ENCODE measurements around the gene CREB3L1.

CREB3L1 gene

DNA sequence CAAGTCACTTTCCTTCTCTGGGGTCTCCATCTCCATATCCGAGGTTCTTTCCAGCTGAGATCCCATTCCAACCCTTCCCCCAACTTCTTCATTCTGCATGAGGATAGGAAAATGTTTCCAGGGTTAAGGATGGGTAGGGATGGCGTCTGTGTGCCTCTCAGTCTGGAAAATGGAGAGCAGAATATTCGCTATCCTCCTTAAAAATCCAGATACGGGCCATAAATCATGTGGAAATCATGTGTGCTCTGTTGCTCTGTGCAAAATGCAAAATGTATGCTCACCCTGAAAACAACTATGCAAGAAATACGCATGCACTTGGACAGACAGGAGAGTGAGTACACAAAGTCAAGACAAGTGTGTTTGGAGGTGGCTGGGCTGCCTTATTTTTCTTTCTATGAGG is 3.2 kb downstream of the CREB3L1 start:
- TF ChIP-seq ZBTB7A (IDR thresholded peaks at IDR 0.05; ENCODE audit: low read depth) (no peak), EP300 (IDR thresholded peaks at IDR 0.05; ENCODE audit: borderline replicate concordance) (no peak), CREB1 (IDR thresholded peaks at IDR 0.05; ENCODE audit: low read depth) (no peak), FOXM1 (IDR thresholded peaks at IDR 0.05; ENCODE audit: borderline replicate concordance, low read depth) (no peak), TEAD4 (IDR thresholded peaks at IDR 0.05) (no peak), NFIC (IDR thresholded peaks at IDR 0.05) (no peak), YY1 (IDR thresholded peaks at IDR 0.05; ENCODE audit: low read depth) (no peak), RAD21 (IDR thresholded peaks at IDR 0.05; ENCODE audit: low read depth) (no peak), TCF12 (IDR thresholded peaks at IDR 0.05; ENCODE audit: low read depth) (no peak)
- TF ChIP-seq, protein P1, sequence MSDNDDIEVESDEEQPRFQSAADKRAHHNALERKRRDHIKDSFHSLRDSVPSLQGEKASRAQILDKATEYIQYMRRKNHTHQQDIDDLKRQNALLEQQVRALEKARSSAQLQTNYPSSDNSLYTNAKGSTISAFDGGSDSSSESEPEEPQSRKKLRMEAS (IDR thresholded peaks at IDR 0.05): no peak
- TF ChIP-seq, protein P2, sequence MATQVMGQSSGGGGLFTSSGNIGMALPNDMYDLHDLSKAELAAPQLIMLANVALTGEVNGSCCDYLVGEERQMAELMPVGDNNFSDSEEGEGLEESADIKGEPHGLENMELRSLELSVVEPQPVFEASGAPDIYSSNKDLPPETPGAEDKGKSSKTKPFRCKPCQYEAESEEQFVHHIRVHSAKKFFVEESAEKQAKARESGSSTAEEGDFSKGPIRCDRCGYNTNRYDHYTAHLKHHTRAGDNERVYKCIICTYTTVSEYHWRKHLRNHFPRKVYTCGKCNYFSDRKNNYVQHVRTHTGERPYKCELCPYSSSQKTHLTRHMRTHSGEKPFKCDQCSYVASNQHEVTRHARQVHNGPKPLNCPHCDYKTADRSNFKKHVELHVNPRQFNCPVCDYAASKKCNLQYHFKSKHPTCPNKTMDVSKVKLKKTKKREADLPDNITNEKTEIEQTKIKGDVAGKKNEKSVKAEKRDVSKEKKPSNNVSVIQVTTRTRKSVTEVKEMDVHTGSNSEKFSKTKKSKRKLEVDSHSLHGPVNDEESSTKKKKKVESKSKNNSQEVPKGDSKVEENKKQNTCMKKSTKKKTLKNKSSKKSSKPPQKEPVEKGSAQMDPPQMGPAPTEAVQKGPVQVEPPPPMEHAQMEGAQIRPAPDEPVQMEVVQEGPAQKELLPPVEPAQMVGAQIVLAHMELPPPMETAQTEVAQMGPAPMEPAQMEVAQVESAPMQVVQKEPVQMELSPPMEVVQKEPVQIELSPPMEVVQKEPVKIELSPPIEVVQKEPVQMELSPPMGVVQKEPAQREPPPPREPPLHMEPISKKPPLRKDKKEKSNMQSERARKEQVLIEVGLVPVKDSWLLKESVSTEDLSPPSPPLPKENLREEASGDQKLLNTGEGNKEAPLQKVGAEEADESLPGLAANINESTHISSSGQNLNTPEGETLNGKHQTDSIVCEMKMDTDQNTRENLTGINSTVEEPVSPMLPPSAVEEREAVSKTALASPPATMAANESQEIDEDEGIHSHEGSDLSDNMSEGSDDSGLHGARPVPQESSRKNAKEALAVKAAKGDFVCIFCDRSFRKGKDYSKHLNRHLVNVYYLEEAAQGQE (IDR thresholded peaks at IDR 0.05; ENCODE audit: low read depth): no peak

DNA sequence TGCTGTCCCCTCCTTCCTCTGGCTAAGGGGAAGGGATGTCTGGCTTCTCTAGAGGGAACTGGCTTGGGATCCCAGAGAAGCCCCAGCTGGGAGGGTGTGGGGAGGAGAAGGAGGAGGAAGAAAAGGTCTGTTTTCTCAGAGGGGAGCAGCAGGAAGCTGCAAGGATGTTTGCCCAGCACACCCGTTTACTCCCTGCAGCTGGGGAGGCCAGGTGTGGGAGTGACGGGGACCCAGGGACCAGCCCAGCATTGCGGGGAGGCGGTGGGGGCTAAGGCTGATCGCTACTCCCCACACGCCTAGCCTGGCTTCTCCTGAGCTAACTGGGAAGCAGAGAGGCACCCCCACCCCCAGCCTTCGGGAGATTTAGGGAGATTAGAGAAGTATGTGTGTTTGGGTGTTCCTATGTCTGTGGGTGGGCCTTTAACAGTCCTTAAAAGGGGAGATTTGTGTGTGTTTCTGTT is 3.9 kb downstream of the CREB3L1 start:
- TF ChIP-seq CREB1 (IDR thresholded peaks at IDR 0.05; ENCODE audit: low read depth) (no peak), RAD21 (IDR thresholded peaks at IDR 0.05; ENCODE audit: low read depth) (no peak), EP300 (IDR thresholded peaks at IDR 0.05; ENCODE audit: borderline replicate concordance) (no peak), CEBPB (IDR thresholded peaks at IDR 0.05) (no peak), FOXM1 (IDR thresholded peaks at IDR 0.05; ENCODE audit: borderline replicate concordance, low read depth) (no peak), EGR1 (IDR thresholded peaks at IDR 0.05) (no peak), TCF12 (IDR thresholded peaks at IDR 0.05; ENCODE audit: low read depth) (no peak), TAF1 (IDR thresholded peaks at IDR 0.05; ENCODE audit: low read depth) (no peak), NFIC (IDR thresholded peaks at IDR 0.05) (no peak), TEAD4 (IDR thresholded peaks at IDR 0.05) (no peak), YY1 (IDR thresholded peaks at IDR 0.05; ENCODE audit: low read depth) (no peak)
- TF ChIP-seq, protein P2 (IDR thresholded peaks at IDR 0.05; ENCODE audit: low read depth): no peak
- TF ChIP-seq, protein P1 (IDR thresholded peaks at IDR 0.05): no peak
- TF ChIP-seq, protein P3, sequence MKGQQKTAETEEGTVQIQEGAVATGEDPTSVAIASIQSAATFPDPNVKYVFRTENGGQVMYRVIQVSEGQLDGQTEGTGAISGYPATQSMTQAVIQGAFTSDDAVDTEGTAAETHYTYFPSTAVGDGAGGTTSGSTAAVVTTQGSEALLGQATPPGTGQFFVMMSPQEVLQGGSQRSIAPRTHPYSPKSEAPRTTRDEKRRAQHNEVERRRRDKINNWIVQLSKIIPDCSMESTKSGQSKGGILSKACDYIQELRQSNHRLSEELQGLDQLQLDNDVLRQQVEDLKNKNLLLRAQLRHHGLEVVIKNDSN (IDR thresholded peaks at IDR 0.05): no peak

DNA sequence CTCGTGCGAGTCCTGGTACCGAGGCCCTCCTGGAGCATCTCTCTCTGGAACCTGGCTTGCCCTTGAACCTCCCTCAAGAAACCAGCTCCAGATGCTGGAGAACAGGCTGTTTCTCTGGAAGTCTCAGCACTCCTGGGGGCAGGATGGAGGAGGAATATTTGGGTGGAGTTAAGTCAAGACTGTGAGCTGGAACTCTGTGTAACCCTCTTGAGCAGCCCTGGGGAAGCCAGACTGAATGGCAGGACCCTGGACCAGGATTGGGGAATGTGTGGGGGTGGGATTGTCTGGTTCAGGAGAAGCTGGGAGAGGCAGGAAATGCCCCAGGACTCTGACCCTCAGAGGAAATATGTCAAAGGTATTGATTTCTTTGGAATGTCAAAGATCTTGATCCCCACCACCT is 7.7 kb downstream of the CREB3L1 start:
- TF ChIP-seq CREB1 (IDR thresholded peaks at IDR 0.05; ENCODE audit: low read depth) (no peak), YY1 (IDR thresholded peaks at IDR 0.05; ENCODE audit: low read depth) (no peak), EGR1 (IDR thresholded peaks at IDR 0.05) (no peak), TCF12 (IDR thresholded peaks at IDR 0.05; ENCODE audit: low read depth) (no peak), RAD21 (IDR thresholded peaks at IDR 0.05; ENCODE audit: low read depth) (no peak)
- TF ChIP-seq, protein P3 (IDR thresholded peaks at IDR 0.05): no peak
- TF ChIP-seq, protein P2 (IDR thresholded peaks at IDR 0.05; ENCODE audit: low read depth): no peak

DNA sequence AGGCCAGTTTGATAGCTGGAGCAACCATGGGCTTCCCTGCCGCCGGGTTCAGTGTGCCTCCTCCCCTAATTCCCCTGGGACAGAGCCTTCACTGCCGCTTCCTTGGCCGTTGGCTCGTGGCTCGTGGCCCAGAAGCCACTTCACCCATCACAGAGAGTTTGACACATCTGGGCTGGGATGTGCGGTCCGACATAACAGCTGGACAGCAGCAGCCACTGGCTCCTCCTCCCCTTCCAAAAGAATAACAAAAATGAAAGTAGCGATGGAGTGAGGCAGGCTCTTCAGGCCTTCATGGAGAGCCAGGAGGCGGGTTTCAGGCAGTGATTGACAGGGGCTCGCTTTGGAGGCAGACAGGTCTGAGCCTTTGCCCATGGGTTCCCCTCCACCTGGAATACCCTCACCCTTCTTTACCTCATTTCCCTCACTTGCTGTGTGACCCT is 8.2 kb downstream of the CREB3L1 start:
- TF ChIP-seq, protein P1 (IDR thresholded peaks at IDR 0.05): no peak
- TF ChIP-seq TCF12 (IDR thresholded peaks at IDR 0.05; ENCODE audit: low read depth) (no peak), EP300 (IDR thresholded peaks at IDR 0.05; ENCODE audit: borderline replicate concordance) (no peak), TEAD4 (IDR thresholded peaks at IDR 0.05) (no peak), NFIC (IDR thresholded peaks at IDR 0.05) (no peak), CREB1 (IDR thresholded peaks at IDR 0.05; ENCODE audit: low read depth) (no peak), CEBPB (IDR thresholded peaks at IDR 0.05) (no peak), ZBTB7A (IDR thresholded peaks at IDR 0.05; ENCODE audit: low read depth) (no peak), RAD21 (IDR thresholded peaks at IDR 0.05; ENCODE audit: low read depth) (no peak)
- TF ChIP-seq, protein P3 (IDR thresholded peaks at IDR 0.05): no peak
- TF ChIP-seq, protein P2 (IDR thresholded peaks at IDR 0.05; ENCODE audit: low read depth): no peak
